ENCODE measurements around the gene KLHL29.

The KLHL29 gene

GRCh38 chr2:23754970-23755369, 370.0 kb downstream of the KLHL29 start:
- DNase-seq, result no peak

DNA sequence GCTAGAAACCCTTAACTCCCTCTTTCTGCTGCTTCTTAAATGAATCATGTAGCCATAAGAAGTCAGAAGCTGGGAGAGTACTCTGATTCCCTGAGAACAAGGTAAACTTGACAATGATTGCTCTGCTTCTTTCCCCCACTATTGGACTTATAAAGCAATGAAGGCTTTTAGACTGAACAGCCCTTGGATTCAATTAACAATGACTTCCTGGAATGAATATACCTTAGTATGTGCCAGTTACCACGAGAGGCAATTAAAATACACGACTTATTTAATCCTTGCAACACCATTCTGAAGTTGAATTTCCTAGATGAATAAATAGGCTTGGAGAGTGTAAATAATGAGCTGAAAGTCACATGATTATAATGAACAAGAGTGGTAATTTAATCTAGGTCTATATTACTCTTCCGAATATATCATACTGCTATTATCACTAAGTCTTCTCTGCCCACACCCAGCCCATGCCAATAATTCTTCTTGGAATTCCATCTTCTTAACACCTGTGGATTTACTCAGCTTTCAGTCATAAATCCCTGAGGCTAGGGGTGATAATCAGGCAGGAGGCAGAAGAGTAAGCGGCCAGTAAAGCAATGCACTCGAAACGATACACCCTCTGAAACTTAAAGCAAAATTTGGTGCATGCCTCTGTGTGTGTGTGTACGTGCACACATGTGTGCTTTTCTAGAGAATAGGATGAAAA, 371.8 kb downstream of the KLHL29 start:
- no peak for DNase-seq

GRCh38 chr2:23757686-23758433, 372.9 kb downstream of the KLHL29 start:
- DNase-seq, result no peak
